ENCODE results near the gene P4HB.
"Not testable (repeated sequence)": the region's sequence is repeated elsewhere in the genome, so short reads cannot be mapped to it uniquely, and the experiment has no call there.

P4HB gene

GRCh38 chr17:81845881-81846742, 14.2 kb downstream of the P4HB start:
- no peak for DNase-seq

- DNase-seq = no peak
Observed at GRCh38 chr17:81845361-81845760, 15.0 kb downstream of the P4HB start.

GRCh38 chr17:81844887-81845286, 15.4 kb downstream of the P4HB start:
- DNase-seq = no peak

GRCh38 chr17:81844327-81844851, 15.9 kb downstream of the P4HB start:
- no peak for DNase-seq

GRCh38 chr17:81843713-81844326, 16.5 kb downstream of the P4HB start:
- no peak for DNase-seq

GRCh38 chr17:81842725-81843504, 17.4 kb downstream of the P4HB start:
- no peak for DNase-seq

DNA sequence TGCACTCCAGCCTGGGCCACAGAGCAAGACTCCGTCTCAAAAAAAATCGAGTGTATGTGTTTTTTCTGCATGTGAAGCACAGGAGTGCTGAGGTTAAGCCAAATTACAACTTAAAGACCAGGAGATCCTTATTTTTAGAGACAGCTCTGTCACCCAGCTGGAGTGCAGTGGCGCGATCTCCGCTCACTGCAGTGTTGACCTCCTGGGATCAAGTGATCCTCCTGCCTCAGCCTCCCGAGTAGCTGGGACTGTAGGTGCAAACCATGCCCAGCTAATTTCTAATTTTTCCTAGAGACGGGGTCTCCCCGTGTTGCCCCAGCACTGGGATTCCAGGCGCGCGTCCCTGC, 18.0 kb downstream of the P4HB start:
- DNase-seq = no peak

GRCh38 chr17:81841866-81842265, 18.5 kb downstream of the P4HB start:
- no peak for DNase-seq

- DNase-seq = peak in 1 of 2 donors; percentile 49
Observed at GRCh38 chr17:81840826-81841778, 19.2 kb downstream of the P4HB start.

DNA sequence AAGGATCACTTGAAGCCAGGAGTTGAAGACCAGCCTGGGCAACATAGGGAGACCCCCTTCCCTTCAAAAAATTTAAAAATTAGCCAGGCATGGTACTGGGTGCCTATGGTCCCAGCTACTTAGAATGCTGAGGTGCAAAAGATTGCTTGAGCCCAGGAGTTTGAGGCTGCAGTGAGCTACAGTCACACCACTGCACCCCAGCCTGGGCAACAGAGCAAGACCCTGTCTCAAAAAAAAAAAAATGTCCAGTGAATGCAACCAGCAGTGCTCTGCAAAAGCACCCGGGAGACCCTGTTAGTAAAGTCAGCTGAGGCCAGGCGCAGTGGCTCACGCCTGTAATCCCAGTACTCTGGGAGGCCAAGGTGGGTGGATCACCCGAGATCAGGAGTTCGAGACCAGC, 20.3 kb downstream of the P4HB start:
- DNase-seq = not testable (repeated sequence)

DNA sequence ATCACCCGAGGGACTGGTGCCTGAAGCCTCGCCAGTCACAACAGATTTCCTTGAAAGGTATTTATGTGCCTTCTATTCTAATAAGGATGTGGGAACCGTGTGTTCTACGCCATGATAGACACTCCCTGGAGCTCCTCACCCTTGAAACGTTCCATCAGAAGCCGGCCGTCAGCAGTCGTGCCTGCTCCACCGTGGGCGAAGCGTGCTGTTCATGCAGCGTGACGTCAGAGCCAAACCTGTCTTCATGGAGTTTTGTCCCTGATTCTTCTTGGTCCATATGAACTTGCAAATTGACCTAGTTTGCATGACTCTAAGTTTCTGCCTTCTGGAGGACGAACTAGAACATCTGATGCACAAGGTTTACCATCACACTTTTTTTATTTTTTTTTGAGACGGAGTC, 21.0 kb downstream of the P4HB start:
- no peak for DNase-seq

DNA sequence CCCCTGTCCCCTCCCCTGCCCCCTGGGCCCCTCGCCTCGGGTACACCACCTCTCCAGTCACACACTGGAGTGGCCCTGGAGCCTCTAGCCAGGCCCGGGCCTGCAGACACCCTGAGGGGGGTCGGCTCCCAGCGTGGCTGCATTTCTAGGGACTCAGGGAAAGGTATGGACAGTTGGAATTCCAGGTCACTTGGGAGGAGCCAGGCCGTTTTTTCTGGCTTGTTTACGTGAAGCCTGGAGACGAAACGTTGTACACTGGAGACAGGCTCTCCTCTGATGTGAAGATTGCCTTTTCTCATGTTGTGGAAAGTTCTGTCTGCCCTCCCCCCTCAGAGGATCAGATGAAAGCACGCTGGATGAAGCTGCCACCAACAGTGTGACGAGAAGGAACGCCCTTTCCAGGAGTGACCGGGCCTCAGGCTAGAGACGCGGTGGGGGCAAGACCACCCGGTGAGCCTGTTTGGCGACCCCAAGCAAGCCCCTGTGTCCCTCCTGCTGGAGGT, 21.5 kb downstream of the P4HB start:
- DNase-seq = no peak

GRCh38 chr17:81837641-81838040, 22.7 kb downstream of the P4HB start:
- peak; percentile 86 to 93 for DNase-seq

- DNase-seq = no peak
Observed at GRCh38 chr17:81834831-81835267, 25.5 kb downstream of the P4HB start, which contains the start of gene PPP1R27. Gene PPP1R27 (minus strand): TSS chr17:81835050. CDS start chr17:81834953, 97 bp downstream.

- DNase-seq = no peak
Observed at GRCh38 chr17:81833921-81834830, 26.2 kb downstream of the P4HB start.

- DNase-seq = peak; percentile 96 to 97
Observed at GRCh38 chr17:81833160-81833920, 27.0 kb downstream of the P4HB start, which contains the start of gene MCRIP1. Gene MCRIP1 (minus strand): TSS chr17:81833291. CDS start chr17:81824506, 8,785 bp downstream.

GRCh38 chr17:81832608-81833159, 27.7 kb downstream of the P4HB start:
- DNase-seq = peak; percentile 26 to 38

DNA sequence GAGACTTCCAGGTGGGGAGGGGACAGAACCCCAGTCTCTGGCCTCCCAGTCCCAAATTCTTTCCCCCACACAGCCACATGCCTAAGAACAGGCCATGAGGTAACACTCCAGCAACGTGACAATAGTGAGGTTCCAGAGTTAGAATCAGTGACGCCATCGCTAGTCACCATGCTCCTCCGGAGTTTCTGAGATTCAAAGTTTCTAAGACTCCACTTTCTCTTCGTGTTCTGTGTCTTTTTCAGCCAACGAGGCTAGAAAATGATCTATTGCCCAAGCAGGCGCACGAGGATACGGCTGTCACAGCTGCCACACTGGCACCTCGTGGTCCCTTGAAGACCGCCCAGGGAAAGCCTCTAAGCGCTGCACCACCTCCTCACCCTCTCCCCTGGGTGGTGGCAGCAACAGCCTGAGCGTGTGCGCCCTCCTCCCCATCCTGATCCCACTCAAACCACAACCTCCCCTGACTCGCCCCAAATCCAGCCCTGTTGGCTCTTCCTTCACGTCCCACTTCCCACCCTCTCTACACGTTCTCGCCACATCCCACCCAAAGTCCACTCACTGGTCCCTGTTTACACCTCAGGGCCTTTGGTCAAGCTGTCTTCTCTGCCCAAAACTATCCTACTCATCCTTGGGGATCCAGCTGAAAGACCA, 28.3 kb downstream of the P4HB start:
- DNase-seq = peak; percentile 85 to 90

DNA sequence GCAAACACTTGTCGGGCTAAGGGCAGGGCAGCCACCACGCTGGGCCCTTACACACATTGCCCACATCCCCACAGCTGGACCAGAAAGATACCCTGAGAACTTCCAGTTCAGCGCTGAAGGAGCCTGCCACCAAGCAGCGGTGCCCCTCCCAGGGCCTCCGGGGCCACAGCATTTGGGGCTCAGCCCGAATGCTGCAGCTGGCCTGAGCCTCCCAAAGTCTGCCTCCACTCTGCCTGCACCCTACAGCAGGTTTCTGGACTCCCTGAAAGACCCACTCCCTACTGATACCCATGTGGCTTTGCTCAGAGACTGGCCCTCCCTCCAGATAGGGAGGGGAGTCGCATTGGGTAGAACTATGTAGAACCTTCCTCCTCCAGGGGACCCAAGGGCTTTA, 28.8 kb downstream of the P4HB start:
- no peak for DNase-seq

Data from inflammatory macrophage (primary cell).